Measurements from ENCODE around the gene CUX1.

- TF ChIP-seq, protein P1, sequence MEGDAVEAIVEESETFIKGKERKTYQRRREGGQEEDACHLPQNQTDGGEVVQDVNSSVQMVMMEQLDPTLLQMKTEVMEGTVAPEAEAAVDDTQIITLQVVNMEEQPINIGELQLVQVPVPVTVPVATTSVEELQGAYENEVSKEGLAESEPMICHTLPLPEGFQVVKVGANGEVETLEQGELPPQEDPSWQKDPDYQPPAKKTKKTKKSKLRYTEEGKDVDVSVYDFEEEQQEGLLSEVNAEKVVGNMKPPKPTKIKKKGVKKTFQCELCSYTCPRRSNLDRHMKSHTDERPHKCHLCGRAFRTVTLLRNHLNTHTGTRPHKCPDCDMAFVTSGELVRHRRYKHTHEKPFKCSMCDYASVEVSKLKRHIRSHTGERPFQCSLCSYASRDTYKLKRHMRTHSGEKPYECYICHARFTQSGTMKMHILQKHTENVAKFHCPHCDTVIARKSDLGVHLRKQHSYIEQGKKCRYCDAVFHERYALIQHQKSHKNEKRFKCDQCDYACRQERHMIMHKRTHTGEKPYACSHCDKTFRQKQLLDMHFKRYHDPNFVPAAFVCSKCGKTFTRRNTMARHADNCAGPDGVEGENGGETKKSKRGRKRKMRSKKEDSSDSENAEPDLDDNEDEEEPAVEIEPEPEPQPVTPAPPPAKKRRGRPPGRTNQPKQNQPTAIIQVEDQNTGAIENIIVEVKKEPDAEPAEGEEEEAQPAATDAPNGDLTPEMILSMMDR (conservative IDR thresholded peaks at IDR 0.05 in 1 of 2, IDR thresholded peaks at IDR 0.05 in 1 of 2; ENCODE audit: low read depth in 1 of 2, low read length in 2 of 2) = no peak
- no peak for TF ChIP-seq EZH2 (IDR thresholded peaks at IDR 0.05; ENCODE audit: low read length, missing control alignments)
Measured at GRCh38 chr7:102204212-102204611, 386.8 kb downstream of the CUX1 start.

Measured in fibroblast of lung (primary cell).